HG02678 (cell line): Measurements from ENCODE around the gene MPZL1.
"Not testable (repeated sequence)": the region's sequence is repeated elsewhere in the genome, so short reads cannot be mapped to it uniquely, and the experiment has no call there.

ENCODE experiments used
- ATAC-seq: cut with Tn5 transposase; IDR thresholded peaks from one replicate; pipeline ENCODE4 v1.9.1; 2021; ENCODE audit warnings: mild to moderate bottlenecking, moderate library complexity; ENCODE audit not compliant: unreplicated experiment

MPZL1 gene

GRCh38 chr1:167805041-167805556, 83.3 kb downstream of the MPZL1 start:
- peak; percentile 64 for ATAC-seq

GRCh38 chr1:167806235-167806634, 84.5 kb downstream of the MPZL1 start:
- not testable (repeated sequence) for ATAC-seq

- not testable (repeated sequence) for ATAC-seq
These were observed 84.9 kb downstream of the MPZL1 start for GRCh38 chr1:167806676-167807075.

GRCh38 chr1:167808104-167808503, 86.3 kb downstream of the MPZL1 start:
- ATAC-seq = no peak

- no peak for ATAC-seq
These were observed 86.9 kb downstream of the MPZL1 start for GRCh38 chr1:167808690-167809089.

- no peak for ATAC-seq
These were observed 91.2 kb downstream of the MPZL1 start for GRCh38 chr1:167812972-167813371.

- ATAC-seq = no peak
These were observed 93.9 kb downstream of the MPZL1 start for GRCh38 chr1:167815650-167816049.

GRCh38 chr1:167819849-167820683, 98.3 kb downstream of the MPZL1 start:
- ATAC-seq = peak; percentile 67

GRCh38 chr1:167820684-167821355, 99.0 kb downstream of the MPZL1 start:
- ATAC-seq = no peak

GRCh38 chr1:167821356-167821685, 99.5 kb downstream of the MPZL1 start:
- no peak for ATAC-seq

- no peak for ATAC-seq
These were observed 100.3 kb downstream of the MPZL1 start for GRCh38 chr1:167821969-167822685.

GRCh38 chr1:167824163-167824794, 102.5 kb downstream of the MPZL1 start:
- ATAC-seq = no peak

- no peak for ATAC-seq
These were observed 103.8 kb downstream of the MPZL1 start for GRCh38 chr1:167825419-167826079.

- no peak for ATAC-seq
These were observed 104.3 kb downstream of the MPZL1 start for GRCh38 chr1:167826127-167826526.

- no peak for ATAC-seq
These were observed 108.1 kb downstream of the MPZL1 start for GRCh38 chr1:167829868-167830267.

- not testable (repeated sequence) for ATAC-seq
These were observed 108.9 kb downstream of the MPZL1 start for GRCh38 chr1:167830668-167831067.

GRCh38 chr1:167832693-167833092, 110.9 kb downstream of the MPZL1 start:
- ATAC-seq = no peak

- ATAC-seq = no peak
These were observed 112.1 kb downstream of the MPZL1 start for GRCh38 chr1:167833904-167834303.

- no peak for ATAC-seq
These were observed 114.4 kb downstream of the MPZL1 start for GRCh38 chr1:167836197-167836596.

- no peak for ATAC-seq
These were observed 115.5 kb downstream of the MPZL1 start for GRCh38 chr1:167837326-167837725.
